ENCODE results near the gene VMAC. TPM values are rescaled to one million over a fixed set of nuclear protein-coding genes. Genes with fewer than 3 reads are reported as not detected.

Gene VMAC
- total and polyA plus RNA-seq, 2 of the 13 experiments (the other 11 are each of a cell fraction or from before 2014, with no cell fraction given) = 2.4 TPM

GRCh38 chr19:5870986-5871394 is 33.7 kb upstream of the VMAC start (continued):
- TF ChIP-seq SNAPC4 (CRISPR knock-in tag; IDR thresholded peaks at IDR 0.05) (no peak), ELK4 (CRISPR knock-in tag; IDR thresholded peaks at IDR 0.05; ENCODE audit: borderline replicate concordance) (no peak), ATF5 (CRISPR knock-in tag; IDR thresholded peaks at IDR 0.05; ENCODE audit: low read depth) (peak; percentile 94), FOXP1 (IDR thresholded peaks at IDR 0.05) (peak; percentile 56; the same call in 1 of the 2 replicates), FOXP1 (CRISPR knock-in tag; IDR thresholded peaks at IDR 0.05) (peak; percentile 90), ATF7 (IDR thresholded peaks at IDR 0.05) (peak; percentile 37; the same call in 1 of the 2 replicates), ATF7 (CRISPR knock-in tag; IDR thresholded peaks at IDR 0.05) (peak; percentile 87; the same call in 1 of the 2 replicates), ZNF17 (CRISPR knock-in tag; IDR thresholded peaks at IDR 0.05) (no peak), NFIB (CRISPR knock-in tag; IDR thresholded peaks at IDR 0.05; ENCODE audit: borderline replicate concordance) (no peak), ZNF530 (CRISPR knock-in tag; IDR thresholded peaks at IDR 0.05; ENCODE audit: low read depth) (no peak), HCFC1 (IDR thresholded peaks at IDR 0.05; ENCODE audit: low read depth, low read length) (no peak), ZNF747 (CRISPR knock-in tag; IDR thresholded peaks at IDR 0.05; ENCODE audit: borderline replicate concordance) (peak; percentile 74; the same call in 1 of the 2 replicates), ZMAT3 (CRISPR knock-in tag; conservative IDR thresholded peaks at IDR 0.05) (no peak; the same call in 1 of the 2 replicates), REST (IDR thresholded peaks at IDR 0.05; ENCODE audit: borderline replicate concordance in 1 of 2, low read depth in 1 of 2, low read length in 2 of 2) (peak in 1 of 2 experiments; percentile 62; a peak in 1 of 4 replicates), ZBTB10 (CRISPR knock-in tag; IDR thresholded peaks at IDR 0.05; ENCODE audit: borderline replicate concordance) (no peak), NCOR1 (IDR thresholded peaks at IDR 0.05; ENCODE audit: borderline replicate concordance, low read length) (peak; percentile 83; the same call in 1 of the 2 replicates), KLF15 (CRISPR knock-in tag; IDR thresholded peaks at IDR 0.05; ENCODE audit: borderline replicate concordance) (no peak)
